NCI-H1417 (cell line): ENCODE data around the gene CTBP1.

Experiments used
- DNase-seq, 3 experiments: peaks; one replicate each; lab custom pipeline; 2025; lab: John Stamatoyannopoulos, UW

The CTBP1 gene

DNA sequence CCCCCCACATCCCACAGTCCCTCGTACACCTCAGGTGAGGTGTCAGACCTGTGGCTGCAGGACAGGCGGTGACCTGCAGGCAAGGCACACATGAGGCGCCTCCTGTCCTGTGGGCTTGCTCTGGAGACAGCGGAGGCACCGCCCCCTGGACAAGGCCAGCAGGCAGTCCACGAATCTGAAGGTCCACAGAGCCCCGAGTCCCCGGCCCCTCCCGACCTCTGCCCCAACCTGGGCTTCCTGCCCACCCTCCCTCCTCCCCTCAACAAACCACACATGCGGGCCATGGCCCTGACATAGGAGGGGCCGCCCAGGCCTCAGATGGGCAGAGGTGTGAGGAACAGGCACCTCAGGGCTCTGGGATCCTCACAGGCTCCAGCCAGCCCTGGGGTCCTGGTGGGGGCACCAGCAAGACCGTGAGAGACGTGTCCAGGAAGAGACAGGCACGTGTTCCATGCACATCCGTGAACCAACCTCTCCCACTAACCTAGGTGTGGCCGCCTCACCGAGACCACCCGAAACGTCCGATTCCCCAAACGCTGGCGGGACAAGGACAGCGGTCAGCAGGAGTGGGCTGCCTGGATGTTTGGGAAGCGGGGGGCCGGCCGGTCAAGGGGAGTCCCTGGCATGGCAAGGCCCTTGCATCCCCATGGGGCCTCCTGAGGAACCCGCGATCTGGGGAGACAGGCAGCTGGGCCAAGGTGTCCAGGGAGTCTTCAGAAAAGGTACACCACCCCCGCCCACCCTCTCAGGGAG, 25.8 kb downstream of the CTBP1 start:
- DNase-seq = no peak

DNA sequence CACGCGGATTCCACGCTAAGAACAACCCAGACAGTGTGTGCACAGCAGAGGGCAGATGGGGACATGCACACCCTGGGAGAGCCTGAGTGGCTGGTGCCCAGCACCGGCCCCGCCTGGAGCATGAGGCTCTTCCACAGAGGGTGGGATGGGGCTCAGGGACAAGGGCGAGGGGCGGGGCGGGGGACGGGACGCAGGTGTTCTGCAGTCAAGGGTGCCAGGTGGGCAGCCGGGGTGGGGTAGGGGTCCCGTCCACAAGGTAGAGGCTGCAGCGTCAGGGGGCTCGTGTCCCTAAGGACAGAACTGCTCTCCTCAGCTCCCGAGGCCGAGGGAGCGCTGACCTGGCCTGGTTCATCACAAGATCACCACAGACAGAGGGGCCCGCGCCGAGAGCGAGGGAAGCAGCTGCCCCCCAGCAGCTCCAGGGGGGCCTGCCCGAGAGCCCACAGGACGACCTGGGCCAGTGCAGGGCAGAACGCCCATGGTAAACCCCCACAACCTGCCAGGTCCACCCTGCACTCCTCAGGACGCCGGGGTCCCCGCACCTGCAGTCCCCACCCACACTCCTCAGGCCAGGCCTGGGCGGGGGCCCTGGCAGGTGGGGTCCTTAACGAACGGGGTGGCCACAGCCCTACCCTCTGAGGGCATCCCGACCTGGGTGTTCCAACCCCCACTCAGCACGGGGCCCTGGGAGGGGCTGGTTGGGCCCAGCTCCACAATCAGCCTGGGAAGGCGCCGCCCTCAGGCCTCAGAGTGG, 26.7 kb downstream of the CTBP1 start:
- DNase-seq = no peak

- no peak for DNase-seq
Observed at GRCh38 chr4:1221155-1221870, 27.6 kb downstream of the CTBP1 start.

- no peak for DNase-seq
Observed at GRCh38 chr4:1220566-1220965, 28.4 kb downstream of the CTBP1 start.

- DNase-seq = no peak
Observed at GRCh38 chr4:1219566-1219950, 29.4 kb downstream of the CTBP1 start.

GRCh38 chr4:1218634-1219565, 30.0 kb downstream of the CTBP1 start:
- peak in 1 of 3 experiments; percentile 35 for DNase-seq

GRCh38 chr4:1217366-1217765, 31.6 kb downstream of the CTBP1 start:
- DNase-seq = no peak

GRCh38 chr4:1216869-1217294, 32.0 kb downstream of the CTBP1 start:
- DNase-seq = no peak

- DNase-seq = no peak
Observed at GRCh38 chr4:1216076-1216614, 32.8 kb downstream of the CTBP1 start.

DNA sequence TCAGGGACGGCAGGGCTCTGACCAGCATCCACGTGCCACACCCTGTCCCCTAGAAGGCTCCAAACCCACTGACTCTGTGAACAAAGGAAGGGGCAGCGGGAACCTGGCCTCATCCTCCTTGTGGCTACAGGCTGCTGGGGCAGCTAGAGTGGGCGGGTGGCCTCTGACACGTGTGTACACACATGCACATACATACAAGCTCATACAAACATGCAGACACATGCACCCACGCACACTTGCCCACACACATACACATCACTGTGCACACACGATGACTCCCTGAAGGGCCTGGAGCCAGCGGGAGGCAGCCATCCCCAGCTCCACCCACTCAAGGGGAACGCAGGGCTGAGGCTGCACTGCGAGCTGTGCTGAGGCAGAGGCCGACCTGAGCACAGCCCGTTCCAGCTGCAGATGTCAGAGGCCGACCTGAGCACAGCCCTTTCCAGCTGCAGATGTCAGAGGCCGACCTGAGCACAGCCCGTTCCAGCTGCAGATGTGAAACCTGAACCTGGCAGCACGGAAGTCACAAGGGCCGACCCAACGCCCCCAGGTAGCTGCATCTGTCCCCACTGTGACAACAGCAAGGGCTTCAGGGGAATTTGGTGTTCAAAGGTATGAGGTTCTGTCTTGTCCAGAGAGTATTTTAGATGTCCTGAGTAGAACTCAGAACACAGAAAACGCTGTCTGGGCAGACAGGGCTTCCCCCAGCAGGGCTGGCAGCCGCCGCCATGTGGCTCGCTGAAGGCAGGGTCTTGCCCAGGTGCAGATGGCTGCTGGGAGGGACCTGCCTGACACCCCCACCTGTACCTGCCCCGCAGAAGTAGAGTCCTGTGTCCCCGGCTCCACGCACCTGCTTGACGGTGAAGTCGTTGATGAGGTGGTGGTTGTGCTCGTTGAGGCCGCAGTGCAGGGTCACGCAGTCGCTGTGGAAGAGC, 33.5 kb downstream of the CTBP1 start:
- no peak for DNase-seq

DNA sequence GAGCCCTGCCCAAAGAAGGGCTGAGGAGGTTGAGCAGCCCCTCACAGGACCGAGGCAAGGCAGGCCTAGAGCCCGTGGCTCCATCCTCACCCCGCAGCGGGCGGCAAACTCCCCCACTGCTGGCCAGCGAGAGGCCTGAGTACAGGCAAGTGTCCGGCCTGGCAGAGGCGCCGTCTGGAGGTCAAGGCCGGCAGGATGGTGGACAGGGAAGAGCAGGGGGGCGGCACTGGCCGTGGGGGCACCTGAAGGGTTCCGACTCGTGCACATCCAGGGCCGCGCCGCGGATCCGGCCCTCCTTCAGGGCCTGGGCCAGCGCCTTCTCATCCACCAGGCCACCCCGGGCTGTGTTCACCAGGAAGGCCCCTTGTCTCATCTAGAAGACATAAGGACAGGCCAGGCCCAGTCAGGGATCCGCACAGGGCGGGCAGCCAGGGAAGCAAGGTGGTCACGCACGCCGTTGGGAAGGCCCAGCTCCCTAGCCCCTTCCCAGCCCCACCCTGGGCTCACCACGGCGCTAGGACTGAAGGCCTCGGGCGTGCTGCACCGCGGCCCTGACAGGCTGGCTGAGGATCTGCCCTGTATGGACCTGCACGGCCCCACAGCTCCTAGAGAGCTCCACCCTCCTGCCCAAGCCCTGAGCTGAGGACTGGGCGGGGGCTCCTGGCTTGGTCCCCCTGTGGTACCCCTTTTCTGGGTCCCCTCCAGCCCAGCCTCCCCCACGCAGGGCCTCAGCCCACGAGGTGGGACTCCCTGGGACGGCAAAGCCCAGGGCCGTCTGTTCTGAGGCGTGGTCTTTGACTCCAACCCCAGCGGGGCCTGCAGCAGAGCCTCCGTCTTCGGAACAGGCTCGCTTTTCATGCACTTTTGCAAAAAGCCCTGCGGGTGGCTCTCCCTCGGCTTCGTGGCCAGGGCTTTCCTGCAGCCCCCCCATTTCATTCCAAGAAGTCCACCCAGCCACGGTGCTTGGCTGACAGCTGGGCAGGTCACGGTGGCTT, 34.5 kb downstream of the CTBP1 start:
- no peak for DNase-seq

GRCh38 chr4:1213336-1213995, 35.5 kb downstream of the CTBP1 start:
- DNase-seq = no peak

DNA sequence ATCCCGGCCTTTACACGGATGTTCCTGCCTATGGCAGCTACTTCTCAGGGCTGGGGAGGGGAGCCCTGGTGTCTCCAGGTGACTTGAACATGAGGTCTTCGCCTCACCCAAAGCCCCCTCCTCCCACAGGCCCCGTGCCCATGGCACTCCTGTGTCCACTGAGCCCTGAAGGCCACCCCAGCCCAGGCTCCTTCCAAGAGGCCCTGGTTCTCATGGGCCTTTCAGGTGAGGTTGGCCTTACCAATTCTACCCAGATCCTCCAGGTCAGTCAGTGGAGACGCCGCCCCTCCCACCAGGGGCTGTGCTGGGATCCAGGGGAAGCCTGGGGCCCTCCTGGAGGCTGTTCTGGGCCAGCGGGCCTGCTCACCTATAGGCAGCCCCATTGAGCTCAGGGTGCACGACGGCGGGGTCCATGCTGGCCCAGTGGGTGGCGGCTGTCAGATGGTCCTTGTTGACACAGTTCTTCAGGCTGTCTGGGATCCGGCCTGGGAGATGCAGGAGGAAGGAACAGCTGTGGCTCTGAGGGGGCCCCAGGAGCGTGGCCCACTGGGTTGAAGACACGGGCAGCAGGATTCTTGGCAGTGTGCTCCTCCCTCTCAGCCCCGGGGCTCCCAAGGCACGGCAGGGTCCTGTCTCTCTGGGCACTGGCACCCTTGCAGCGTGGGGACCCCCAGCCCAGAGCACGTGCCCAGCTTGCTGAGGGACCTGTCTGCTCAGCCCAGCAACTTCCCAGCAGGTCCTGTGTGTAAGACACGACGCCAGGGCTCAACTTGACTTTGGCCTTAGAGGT, 36.2 kb downstream of the CTBP1 start:
- DNase-seq = no peak

GRCh38 chr4:1211891-1212545, 36.9 kb downstream of the CTBP1 start:
- DNase-seq = no peak

DNA sequence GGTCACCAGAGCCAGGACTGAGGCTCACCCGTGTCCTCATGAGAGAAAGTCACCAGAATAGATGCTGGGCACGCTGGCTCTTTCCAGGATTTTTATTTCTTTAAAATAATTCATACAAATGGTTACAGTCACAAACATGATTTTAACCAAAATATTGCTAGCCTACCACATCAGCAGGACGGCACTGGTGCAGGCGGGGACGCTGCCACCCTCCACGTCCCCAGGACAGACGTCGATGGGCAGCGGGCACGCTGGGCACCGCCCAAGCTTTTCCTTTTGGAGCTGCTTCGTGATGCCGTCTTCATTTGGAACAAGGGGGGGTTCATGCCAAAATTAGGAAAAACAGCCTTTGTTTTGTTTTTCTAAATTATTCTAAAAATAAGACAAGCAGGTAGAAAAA, 37.6 kb downstream of the CTBP1 start:
- no peak for DNase-seq

DNA sequence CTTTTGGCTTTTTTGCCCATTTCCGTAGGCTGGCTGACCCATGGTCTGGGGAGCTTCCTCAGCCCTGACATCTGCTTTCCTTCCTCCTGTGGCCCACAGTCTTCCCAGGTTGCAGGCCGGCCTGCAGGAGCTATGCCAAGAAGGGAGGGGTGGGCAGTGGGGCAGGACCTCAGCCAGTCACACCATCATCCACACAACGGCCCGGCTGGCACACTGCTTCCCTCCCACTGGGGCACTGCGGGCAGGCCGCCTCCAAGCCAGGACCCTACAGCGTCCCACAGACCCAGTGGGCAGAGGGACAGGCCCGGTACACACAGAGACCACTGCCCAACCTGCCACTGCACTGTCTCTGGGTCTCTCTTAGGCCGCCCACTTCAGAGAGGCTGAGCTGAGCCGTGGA, 38.0 kb downstream of the CTBP1 start:
- no peak for DNase-seq

DNA sequence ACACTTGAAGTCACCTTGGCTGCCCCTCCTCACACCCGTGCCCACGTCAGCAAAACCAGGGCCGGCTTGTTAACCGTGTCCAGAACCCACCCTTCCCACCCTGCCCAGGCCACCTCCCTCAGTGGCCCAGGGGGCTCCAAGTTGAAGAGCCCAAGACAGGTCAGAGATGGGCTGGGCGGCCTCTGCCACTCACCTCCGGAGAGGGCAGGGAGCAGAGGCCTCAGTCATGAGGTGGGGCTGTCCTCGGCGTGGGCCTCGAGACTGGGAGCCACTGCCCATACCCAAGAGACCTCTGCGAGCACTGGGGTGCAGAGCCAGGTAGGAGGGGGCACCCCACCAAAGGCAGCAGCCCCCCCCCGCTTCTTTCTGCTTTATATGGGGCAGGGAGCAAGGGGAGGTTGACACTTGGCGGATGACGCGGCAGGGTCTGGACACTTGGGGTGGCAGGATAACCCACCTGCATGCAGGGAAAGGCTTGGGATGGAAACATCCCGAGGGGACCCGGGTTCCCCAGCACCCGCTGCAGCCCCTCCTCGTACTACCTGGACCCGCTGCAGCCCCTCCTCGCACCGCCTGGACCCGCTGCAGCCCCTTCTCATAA, 38.6 kb downstream of the CTBP1 start:
- no peak for DNase-seq
